ENCODE measurements around the gene BCL11B.

GRCh38 chr14:99252443-99252939 is 19.5 kb downstream of the BCL11B start:
- no peak for TF ChIP-seq CTCF (IDR thresholded peaks at IDR 0.05)
- TF ChIP-seq EZH2 (IDR thresholded peaks at IDR 0.05; ENCODE audit: borderline replicate concordance, insufficient read depth, low read depth, low read length, poor library complexity, severe bottlenecking): no peak
